ENCODE measurements around the gene COX15. TPM values are rescaled to one million over a fixed set of nuclear protein-coding genes. Genes with fewer than 3 reads are reported as not detected.
"Not testable (repeated sequence)": the region's sequence is repeated elsewhere in the genome, so short reads cannot be mapped to it uniquely, and the experiment has no call there.

The COX15 gene
- total and polyA plus RNA-seq, 12 donors, result 13.4 to 89.7 (median 63.1) TPM

DNA sequence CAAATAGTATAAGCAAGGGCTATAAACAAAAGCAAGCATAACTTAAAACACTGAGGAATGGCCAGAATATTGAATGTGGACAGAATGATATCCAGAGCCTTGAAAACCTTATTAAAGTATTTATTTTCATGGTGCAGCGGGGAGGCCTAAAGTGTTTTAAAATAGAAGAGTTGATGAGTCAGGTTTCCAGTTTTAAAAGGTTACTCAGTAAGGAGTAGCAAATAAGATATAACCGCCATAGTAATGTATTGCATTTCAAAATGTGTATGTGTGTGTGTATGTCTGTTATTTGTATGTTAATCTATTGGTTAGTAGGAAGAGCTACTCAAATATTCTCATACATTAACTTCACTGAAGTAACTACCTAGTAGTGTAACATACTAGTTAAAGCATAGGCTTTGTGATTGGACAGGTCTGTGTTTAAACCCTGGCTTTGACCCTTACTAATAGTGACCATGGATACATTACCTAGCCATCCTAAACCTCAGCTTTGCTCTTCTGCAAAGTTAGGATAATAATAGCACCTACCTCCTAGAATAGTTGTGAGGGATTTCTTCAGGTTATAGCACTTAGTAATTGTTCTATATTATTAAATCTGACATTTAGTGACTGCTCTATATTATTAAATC lies 17.0 kb upstream of the COX15 start:
- no peak for TF ChIP-seq POLR2A (IDR thresholded peaks at IDR 0.05)
- TF ChIP-seq, protein P1, sequence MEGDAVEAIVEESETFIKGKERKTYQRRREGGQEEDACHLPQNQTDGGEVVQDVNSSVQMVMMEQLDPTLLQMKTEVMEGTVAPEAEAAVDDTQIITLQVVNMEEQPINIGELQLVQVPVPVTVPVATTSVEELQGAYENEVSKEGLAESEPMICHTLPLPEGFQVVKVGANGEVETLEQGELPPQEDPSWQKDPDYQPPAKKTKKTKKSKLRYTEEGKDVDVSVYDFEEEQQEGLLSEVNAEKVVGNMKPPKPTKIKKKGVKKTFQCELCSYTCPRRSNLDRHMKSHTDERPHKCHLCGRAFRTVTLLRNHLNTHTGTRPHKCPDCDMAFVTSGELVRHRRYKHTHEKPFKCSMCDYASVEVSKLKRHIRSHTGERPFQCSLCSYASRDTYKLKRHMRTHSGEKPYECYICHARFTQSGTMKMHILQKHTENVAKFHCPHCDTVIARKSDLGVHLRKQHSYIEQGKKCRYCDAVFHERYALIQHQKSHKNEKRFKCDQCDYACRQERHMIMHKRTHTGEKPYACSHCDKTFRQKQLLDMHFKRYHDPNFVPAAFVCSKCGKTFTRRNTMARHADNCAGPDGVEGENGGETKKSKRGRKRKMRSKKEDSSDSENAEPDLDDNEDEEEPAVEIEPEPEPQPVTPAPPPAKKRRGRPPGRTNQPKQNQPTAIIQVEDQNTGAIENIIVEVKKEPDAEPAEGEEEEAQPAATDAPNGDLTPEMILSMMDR (IDR thresholded peaks at IDR 0.05), result no peak
- Histone ChIP-seq H3K9me3 (replicated peaks in 1 of 3) (no peaks in the 10 kb centered on the region), H3K27me3 (no peaks in the 10 kb centered on the region), H3K4me3 (no peak overlapping the region), H3K27ac (peak overlapping the region in 2 of 5 donors; percentile 1 to 22), H3K36me3 (replicated peaks in 1 of 2) (peaks cover 0 to 65% of the 10 kb centered on the region in 2 donors), H3K4me1 (replicated peaks in 1 of 2) (peaks cover 0 to 13% of the 10 kb centered on the region in 2 donors)
- 50 to 69% (median 62%) methylated on average over 2 of the region's 2 CpGs for WGBS, 4 donors
- intact Hi-C loops (cut with DNase I), result no loop called here
- no peak for DNase-seq

DNA sequence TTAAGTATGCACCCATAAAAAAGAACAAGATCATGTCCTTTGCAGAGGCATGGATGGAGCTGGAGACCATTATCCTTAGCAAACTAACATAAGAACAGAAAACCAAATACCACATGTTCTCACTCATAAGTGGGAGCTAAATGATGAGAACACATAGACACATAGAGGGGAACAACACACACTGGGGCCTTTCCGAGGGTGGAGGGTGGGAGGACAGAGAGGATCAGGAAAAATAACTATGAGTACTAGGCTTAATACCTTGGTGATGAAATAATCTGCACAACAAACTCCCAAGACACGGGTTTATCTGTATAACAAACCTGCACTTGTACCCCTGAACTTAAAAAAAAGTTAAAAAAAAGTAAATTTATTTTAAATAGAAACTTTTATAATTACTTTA lies 14.2 kb upstream of the COX15 start:
- H3K9me3 ChIP-seq (replicated peaks in 1 of 3); intact Hi-C loops (cut with DNase I); H3K27me3 ChIP-seq; DNase-seq; H3K4me3 ChIP-seq; H3K27ac ChIP-seq: not testable (repeated sequence)
- peaks cover 0 to 77% of the 10 kb centered on the region in 2 donors for H3K36me3 ChIP-seq (replicated peaks in 1 of 2)
- WGBS, 4 donors, result 90 to 99% (median 94%) methylated on average over 2 of the region's 2 CpGs
- peaks cover 9 to 27% of the 10 kb centered on the region in 2 donors for H3K4me1 ChIP-seq (replicated peaks in 1 of 2)

DNA sequence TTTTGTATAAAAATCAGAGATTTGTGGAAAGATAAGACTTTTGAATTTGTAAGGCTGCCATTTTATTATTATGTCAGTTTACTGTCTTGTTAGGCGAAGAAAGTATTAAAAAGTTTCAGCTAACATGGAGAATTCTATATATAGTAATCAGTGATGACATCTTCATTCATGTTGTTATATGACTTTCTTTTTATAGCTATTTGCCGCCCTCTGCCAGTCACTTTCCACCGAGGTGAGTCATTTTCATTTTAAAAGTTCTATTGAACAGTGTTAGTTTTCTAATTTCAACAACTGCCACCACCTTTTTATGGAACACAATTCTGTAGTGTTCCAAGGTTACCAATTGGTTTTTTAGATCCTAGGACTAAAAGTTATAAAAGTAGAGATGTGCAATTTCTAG lies 11.9 kb upstream of the COX15 start:
- intact Hi-C loops (cut with DNase I), result no loop called here
- H3K27ac ChIP-seq, result no peak overlapping the region

DNA sequence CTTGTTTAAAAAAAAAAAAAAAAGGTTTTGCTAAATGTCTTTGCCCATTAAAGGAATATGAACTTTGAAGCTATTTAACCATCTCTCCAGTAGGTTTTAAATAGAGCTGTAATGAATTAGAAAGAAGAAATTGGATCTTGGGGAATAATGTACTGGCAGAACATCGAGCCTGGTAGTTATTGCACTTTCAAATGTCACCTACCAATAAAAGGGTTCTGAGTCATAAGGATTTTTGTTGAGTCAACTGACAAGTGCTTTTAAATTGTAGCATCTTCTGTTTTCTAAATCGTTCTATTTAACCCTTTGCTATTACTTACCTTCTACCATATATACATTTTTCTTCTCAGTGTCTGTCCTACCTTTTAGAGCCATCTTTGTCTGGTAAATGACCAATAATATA lies 10.8 kb upstream of the COX15 start:
- 42 to 52% (median 49%) methylated on average over 2 of the region's 2 CpGs for WGBS, 4 donors
- H3K9me3 ChIP-seq (replicated peaks in 1 of 3), result peaks cover 0 to 13% (median 11%) of the 10 kb centered on the region in 3 donors
- intact Hi-C loops (cut with DNase I), result no loop called here
- no peaks in the 10 kb centered on the region for H3K27me3 ChIP-seq
- peaks cover 0 to 72% of the 10 kb centered on the region in 2 donors for H3K36me3 ChIP-seq (replicated peaks in 1 of 2)
- no peak overlapping the region for H3K4me3 ChIP-seq
- H3K4me1 ChIP-seq (replicated peaks in 1 of 2), result peaks cover 9 to 19% of the 10 kb centered on the region in 2 donors
- TF ChIP-seq, protein P1 (IDR thresholded peaks at IDR 0.05), result no peak
- TF ChIP-seq POLR2A (IDR thresholded peaks at IDR 0.05), result no peak
- no peak overlapping the region for H3K27ac ChIP-seq
- no peak for DNase-seq

More for the DNA sequence above, 11.9 kb upstream of the COX15 start:
- WGBS, 4 donors, result 81 to 94% (median 86%) methylated on average over 3 of the region's 3 CpGs
- Histone ChIP-seq H3K36me3 (replicated peaks in 1 of 2) (peaks cover 0 to 77% of the 10 kb centered on the region in 2 donors), H3K27me3 (no peaks in the 10 kb centered on the region), H3K4me3 (no peak overlapping the region), H3K4me1 (replicated peaks in 1 of 2) (peaks cover 9 to 21% of the 10 kb centered on the region in 2 donors), H3K9me3 (replicated peaks in 1 of 3) (peaks cover 0 to 13% (median 11%) of the 10 kb centered on the region in 3 donors)
- DNase-seq, result no peak
- TF ChIP-seq, protein P1 (IDR thresholded peaks at IDR 0.05), result no peak
- no peak for TF ChIP-seq POLR2A (IDR thresholded peaks at IDR 0.05)

DNA sequence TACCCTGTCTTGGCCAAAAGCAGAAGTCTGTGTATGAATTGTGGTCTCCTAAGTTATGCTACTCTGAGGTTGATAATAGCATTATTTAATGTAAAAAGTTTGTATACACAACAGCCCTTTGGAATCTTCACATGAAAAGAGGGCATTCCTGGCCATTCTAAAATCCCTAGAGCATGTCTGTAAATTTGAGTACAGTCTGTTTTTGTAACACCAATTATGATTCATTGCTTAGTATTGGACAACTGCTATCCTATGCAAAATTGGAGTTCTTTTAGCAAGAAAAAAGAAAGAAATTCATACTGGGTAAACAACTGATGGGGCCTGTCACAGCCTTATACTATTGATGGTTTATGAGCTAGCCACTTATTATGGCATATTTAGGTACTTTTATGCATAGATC lies 10.3 kb upstream of the COX15 start:
- Histone ChIP-seq H3K27me3 (no peaks in the 10 kb centered on the region), H3K9me3 (replicated peaks in 1 of 3) (peaks cover 0 to 13% (median 11%) of the 10 kb centered on the region in 3 donors), H3K4me1 (replicated peaks in 1 of 2) (peaks cover 9 to 19% of the 10 kb centered on the region in 2 donors), H3K4me3 (no peak overlapping the region), H3K36me3 (replicated peaks in 1 of 2) (peaks cover 0 to 72% of the 10 kb centered on the region in 2 donors), H3K27ac (no peak overlapping the region)
- TF ChIP-seq POLR2A (IDR thresholded peaks at IDR 0.05), result no peak
- TF ChIP-seq, protein P1 (IDR thresholded peaks at IDR 0.05), result no peak
- DNase-seq, result no peak
- intact Hi-C loops (cut with DNase I), result no loop called here

Measured in adrenal gland (tissue), 12 donors.